SKM-1 treated with dmso at 0.1 percent for 144 hours (cell line): ENCODE data around the gene MEAF6.

ENCODE experiments used
- DNase-seq: peaks from one replicate; lab custom pipeline; 2025; ENCODE audit not compliant: unreplicated experiment; lab: John Stamatoyannopoulos, UW

MEAF6 gene

GRCh38 chr1:37485902-37486679 lies 28.5 kb downstream of the MEAF6 start:
- no peak for DNase-seq

GRCh38 chr1:37484325-37485051 lies 30.1 kb downstream of the MEAF6 start:
- DNase-seq, result no peak

GRCh38 chr1:37483785-37484184 lies 30.8 kb downstream of the MEAF6 start:
- DNase-seq, result no peak

GRCh38 chr1:37482796-37483744 lies 31.5 kb downstream of the MEAF6 start:
- DNase-seq, result no peak

GRCh38 chr1:37482004-37482785 lies 32.4 kb downstream of the MEAF6 start:
- no peak for DNase-seq

GRCh38 chr1:37481289-37482003 lies 33.1 kb downstream of the MEAF6 start:
- DNase-seq, result no peak

- no peak for DNase-seq
These were observed 33.8 kb downstream of the MEAF6 start for GRCh38 chr1:37480581-37481288.

- DNase-seq, result no peak
These were observed 34.5 kb downstream of the MEAF6 start for GRCh38 chr1:37480125-37480466.

- peak; percentile 85 for DNase-seq
These were observed 35.1 kb downstream of the MEAF6 start for GRCh38 chr1:37479255-37480124.

- peak; percentile 40 for DNase-seq
These were observed 35.7 kb downstream of the MEAF6 start for GRCh38 chr1:37478890-37479254.

GRCh38 chr1:37478451-37478881 lies 36.1 kb downstream of the MEAF6 start:
- no peak for DNase-seq

GRCh38 chr1:37477946-37478345 lies 36.6 kb downstream of the MEAF6 start:
- no peak for DNase-seq

GRCh38 chr1:37477198-37477931 lies 37.2 kb downstream of the MEAF6 start:
- no peak for DNase-seq

GRCh38 chr1:37476460-37477197 lies 37.9 kb downstream of the MEAF6 start:
- DNase-seq, result no peak

GRCh38 chr1:37476087-37476452 lies 38.5 kb downstream of the MEAF6 start:
- no peak for DNase-seq

GRCh38 chr1:37475380-37476086 lies 39.0 kb downstream of the MEAF6 start:
- DNase-seq, result no peak
